ENCODE measurements around the gene TEKT2.

GRCh38 chr1:36126005-36126716 is 42.3 kb downstream of the TEKT2 start:
- no peak for TF ChIP-seq YY1 (IDR thresholded peaks at IDR 0.05; ENCODE audit: insufficient read depth, insufficient read length)
- TF ChIP-seq SUZ12 (IDR thresholded peaks at IDR 0.05; ENCODE audit: extremely low read depth, insufficient read depth, insufficient read length): no peak
- no peak for TF ChIP-seq ZNF274 (IDR thresholded peaks at IDR 0.05; ENCODE audit: low read depth, low read length)
